GM10847 (cell line): ENCODE measurements around the gene M1AP.

Experiments used
- POLR2A ChIP-seq: IDR thresholded peaks from 2 replicates; pipeline ENCODE4 v1.6.1; 2011; ENCODE audit not compliant: insufficient read length; ENCODE audit errors: extremely low read depth

The M1AP gene

DNA sequence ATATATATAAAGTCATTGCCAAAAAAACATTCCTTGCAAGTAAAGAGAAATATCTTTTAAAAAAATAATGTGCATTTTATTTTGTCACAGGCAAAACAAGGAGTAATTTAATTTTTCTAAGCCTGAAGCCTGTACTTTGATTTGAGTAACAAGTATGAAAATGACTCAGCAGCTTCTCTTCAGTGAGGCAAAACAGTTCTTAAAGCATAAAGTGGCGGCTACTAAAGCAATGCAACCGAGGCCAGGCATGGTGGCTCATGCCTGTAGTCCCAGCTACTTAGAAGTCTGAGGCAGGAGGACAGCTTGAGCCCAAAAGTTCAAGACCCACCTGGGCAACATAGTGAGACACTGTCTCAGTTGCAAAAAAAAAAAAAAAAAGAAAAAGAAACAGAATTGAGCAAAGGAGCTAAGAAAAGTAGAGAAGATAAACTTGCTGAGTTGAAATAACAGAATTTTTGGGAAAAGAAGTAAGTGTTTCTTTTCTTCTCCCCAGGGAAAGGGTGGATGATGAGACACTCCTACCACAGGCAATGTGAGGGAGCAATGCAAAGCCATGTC, 64.0 kb downstream of the M1AP start:
- no peak for TF ChIP-seq POLR2A

- TF ChIP-seq POLR2A, result no peak
These were observed 64.6 kb downstream of the M1AP start for GRCh38 chr2:74583504-74583903.

GRCh38 chr2:74582184-74582583, 65.9 kb downstream of the M1AP start:
- no peak for TF ChIP-seq POLR2A

- no peak for TF ChIP-seq POLR2A
These were observed 66.7 kb downstream of the M1AP start for GRCh38 chr2:74581463-74581862.

DNA sequence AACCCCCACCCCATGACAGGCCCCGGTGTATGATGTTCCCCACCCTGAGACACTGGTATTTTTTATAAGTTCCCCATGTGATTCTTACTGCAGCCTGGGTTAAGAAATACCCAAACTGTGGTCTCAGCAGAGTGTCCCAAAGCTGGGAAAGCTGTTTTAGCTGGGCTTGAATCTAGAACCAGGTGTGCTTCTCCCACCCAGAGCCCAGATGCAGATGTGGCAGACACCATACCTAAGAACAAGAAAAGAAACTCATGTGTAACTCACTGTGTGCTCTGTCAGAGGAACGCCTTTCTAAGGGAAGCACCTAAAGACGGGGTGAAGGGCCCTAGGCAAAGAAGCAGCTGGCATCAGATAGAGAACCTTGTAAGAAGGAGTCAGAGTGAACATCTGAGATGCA, 69.7 kb downstream of the M1AP start:
- no peak for TF ChIP-seq POLR2A

DNA sequence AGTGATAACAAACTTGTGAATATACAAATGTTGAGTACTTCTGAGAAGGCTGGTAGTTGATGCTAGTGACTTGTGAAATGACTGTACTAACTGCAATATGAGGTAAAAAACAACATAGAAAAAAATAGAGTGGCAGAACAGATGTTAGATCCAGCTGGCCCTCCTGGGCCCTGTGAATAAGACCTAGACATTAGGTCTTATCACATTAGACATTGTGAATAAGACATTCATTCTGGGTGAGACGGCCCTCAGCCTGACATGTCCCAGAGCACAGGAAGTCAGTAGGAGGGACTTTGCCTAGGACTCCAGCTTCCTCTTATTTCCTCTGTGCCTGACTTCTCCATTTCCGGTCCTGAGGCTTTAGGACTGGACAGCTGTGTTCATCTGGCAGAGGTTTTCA, 70.7 kb downstream of the M1AP start:
- no peak for TF ChIP-seq POLR2A

DNA sequence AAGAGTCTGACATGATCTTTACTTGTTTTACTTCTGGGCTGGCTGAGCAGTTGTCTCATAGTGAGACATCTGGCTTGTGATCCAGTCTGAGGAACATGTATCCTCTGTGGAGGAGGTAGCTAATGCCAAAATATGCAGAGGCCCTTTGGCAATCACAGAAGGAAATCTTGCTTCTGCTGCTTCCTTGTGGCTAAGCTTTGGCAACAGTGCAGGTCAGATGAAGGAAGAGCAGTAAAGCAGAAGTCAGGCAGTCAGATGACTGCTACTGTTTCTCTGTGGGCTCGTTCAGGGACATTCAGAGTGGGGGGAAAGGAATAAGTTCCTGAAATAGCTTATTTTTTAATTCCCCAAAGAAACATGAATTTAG, 71.3 kb downstream of the M1AP start:
- TF ChIP-seq POLR2A, result no peak

GRCh38 chr2:74576211-74576862, 71.8 kb downstream of the M1AP start:
- no peak for TF ChIP-seq POLR2A

- TF ChIP-seq POLR2A, result no peak
These were observed 72.8 kb downstream of the M1AP start for GRCh38 chr2:74575320-74575719.

- TF ChIP-seq POLR2A, result no peak
These were observed 74.2 kb downstream of the M1AP start for GRCh38 chr2:74573747-74574562.

DNA sequence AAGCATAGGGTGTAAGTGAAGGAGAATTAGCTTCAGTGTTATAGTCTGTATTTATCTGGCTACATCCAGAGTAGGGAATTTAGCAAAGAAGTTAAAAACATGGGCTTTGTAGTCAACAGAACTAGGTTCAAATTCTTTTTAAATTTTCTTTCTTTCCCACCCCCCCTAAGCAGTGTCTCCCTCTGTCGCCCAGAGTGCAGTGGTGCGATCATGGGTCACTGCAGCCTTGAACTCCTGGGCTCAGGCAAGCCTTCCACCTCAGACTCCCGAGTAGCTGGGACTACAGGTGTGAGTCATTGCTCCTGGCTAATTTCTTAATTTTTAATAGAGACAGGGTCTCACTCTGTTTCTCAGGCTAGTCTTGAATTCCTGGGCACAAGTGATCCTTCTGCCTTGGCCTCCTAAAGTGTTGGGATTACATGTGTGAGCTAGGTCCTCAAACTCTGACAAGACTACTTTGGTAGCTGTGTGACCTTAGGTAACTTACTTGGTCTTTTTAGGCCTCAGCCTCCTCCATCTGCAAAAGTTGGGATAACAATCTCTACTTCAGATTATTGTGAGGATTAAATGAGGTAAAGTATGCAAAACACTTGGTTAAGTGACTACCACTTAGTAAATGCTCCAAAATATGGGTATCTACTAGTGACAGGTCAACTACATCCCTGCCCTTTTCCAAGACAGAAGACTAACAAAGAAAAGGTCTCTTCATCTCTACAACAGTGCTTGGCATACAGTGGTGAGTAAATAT, 75.8 kb downstream of the M1AP start:
- no peak for TF ChIP-seq POLR2A

- TF ChIP-seq POLR2A, result no peak
These were observed 77.1 kb downstream of the M1AP start for GRCh38 chr2:74571058-74571457.

DNA sequence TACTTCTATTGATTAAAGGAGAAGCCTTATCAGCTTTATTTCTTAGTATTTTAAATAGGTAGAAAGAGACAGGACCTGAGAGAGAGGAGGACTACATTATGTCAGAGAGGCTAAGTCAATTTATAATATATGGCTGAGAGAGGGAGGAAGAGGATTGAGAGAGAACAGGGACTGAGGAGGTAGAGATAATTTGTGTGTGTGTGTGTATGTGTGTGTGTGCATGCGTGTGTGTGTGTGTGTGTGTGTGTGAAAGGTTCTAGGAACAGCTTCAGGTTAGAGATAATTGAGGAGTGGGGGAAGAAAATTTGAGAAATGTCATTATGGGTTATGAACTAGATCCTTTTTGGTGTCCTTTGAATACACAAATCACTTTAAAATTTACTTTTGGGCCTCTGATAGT, 78.4 kb downstream of the M1AP start:
- no peak for TF ChIP-seq POLR2A

- no peak for TF ChIP-seq POLR2A
These were observed 80.2 kb downstream of the M1AP start for GRCh38 chr2:74567881-74568280.

DNA sequence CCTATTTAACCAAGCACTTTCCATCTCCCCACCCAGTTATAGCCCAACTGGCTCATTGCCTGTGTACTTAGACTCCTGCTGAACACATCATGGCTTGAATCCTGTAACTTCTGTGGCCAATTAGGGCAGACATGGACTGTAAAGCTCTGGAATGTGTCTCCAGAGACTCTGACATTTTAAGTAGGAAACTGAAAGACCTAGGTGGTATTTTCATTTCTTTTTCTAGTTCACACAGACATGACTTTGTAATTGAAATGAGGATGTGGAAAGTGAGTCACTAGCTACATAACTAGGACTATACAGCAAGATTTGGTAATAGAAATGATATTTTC, 81.4 kb downstream of the M1AP start:
- TF ChIP-seq POLR2A, result no peak
